BJ (cell line): ENCODE results near the gene ZNF688. TPM values are rescaled to one million over a fixed set of nuclear protein-coding genes. Genes with fewer than 3 reads are reported as not detected.

Source experiments
- CTCF ChIA-PET: fragments of 350-600 bp; formaldehyde crosslinking; extraction: SDS; loops from one replicate; lab custom pipeline; 2021; ENCODE audit warnings: antibody characterized with exemption, inconsistent platforms; lab: Yijun Ruan, JAX
- POLR2A ChIA-PET: fragments of 300-600 bp; sonication (Branson Sonifier 250); formaldehyde crosslinking; extraction: SDS; loops from one replicate; lab custom pipeline; 2021; ENCODE audit warnings: antibody characterized with exemption; lab: Charles Lee
- DNase-seq: peaks from one replicate; pipeline ENCODE4 v3.0.0-alpha.2; 2011; ENCODE audit warnings: low read depth
- H3K27me3 ChIP-seq: 2 replicates; pipeline ENCODE4 v1.6.0; 2011; ENCODE audit warnings: low read length; ENCODE audit not compliant: control insufficient read depth, insufficient read depth
- H3K36me3 ChIP-seq: 2 replicates; pipeline ENCODE4 v1.5.1; 2011; ENCODE audit warnings: low read length; ENCODE audit not compliant: control insufficient read depth, insufficient read depth
- H3K4me3 ChIP-seq: 2 replicates; pipeline ENCODE4 v1.5.1; 2011; ENCODE audit warnings: low read depth, mild to moderate bottlenecking, control low read depth, low read length
- polyA plus RNA-seq: library from polyadenylated mRNA; depleted of rRNA; stranded (reverse); fragments of >200 nt; gene quantifications from 2 replicates; pipeline ENCODE4 v1.2.3, GENCODE V29; 2011
- TF ChIP-seq, protein P1 (sequence below): IDR thresholded peaks from 2 replicates; pipeline ENCODE4 v1.5.1; 2011; ENCODE audit warnings: low read depth, mild to moderate bottlenecking, control low read depth, inconsistent platforms, low read length, moderate library complexity; ENCODE audit not compliant: insufficient read depth

ZNF688 gene
- polyA plus RNA-seq, 1 experiment = 6.3 TPM

- TF ChIP-seq, protein P1, sequence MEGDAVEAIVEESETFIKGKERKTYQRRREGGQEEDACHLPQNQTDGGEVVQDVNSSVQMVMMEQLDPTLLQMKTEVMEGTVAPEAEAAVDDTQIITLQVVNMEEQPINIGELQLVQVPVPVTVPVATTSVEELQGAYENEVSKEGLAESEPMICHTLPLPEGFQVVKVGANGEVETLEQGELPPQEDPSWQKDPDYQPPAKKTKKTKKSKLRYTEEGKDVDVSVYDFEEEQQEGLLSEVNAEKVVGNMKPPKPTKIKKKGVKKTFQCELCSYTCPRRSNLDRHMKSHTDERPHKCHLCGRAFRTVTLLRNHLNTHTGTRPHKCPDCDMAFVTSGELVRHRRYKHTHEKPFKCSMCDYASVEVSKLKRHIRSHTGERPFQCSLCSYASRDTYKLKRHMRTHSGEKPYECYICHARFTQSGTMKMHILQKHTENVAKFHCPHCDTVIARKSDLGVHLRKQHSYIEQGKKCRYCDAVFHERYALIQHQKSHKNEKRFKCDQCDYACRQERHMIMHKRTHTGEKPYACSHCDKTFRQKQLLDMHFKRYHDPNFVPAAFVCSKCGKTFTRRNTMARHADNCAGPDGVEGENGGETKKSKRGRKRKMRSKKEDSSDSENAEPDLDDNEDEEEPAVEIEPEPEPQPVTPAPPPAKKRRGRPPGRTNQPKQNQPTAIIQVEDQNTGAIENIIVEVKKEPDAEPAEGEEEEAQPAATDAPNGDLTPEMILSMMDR = no peak
- DNase-seq = no peak
- no peaks in the 10 kb centered on the region for H3K27me3 ChIP-seq
- ChIA-PET CTCF (no interaction called here), POLR2A (no interaction called here)
- no peak overlapping the region for H3K4me3 ChIP-seq
- peaks cover 15% of the 10 kb centered on the region for H3K36me3 ChIP-seq
These were observed 18.6 kb downstream of the ZNF688 start for GRCh38 chr16:30552956-30553355.

DNA sequence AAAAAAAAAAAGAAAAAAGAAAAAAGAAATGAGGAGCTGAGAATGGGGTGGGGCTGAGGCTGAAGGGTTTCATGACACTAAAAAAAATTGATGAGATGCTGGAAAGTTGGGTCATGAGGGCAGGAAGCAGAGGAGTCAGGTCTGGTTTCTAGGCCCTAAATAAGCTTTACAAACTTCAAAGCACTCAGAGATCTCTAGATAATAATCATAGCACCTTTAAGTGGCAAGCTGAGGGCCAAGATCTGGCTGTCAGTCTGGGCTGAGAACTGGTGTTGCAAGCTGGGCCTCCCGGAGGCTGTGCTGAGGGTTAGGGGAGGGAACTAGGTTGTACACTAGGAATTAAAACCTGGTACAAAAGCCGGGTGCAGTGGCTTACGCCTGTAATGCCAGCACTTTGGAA lies 19.7 kb downstream of the ZNF688 start:
- H3K36me3 ChIP-seq = peaks cover 15% of the 10 kb centered on the region
- ChIA-PET POLR2A (interaction anchor here (0.6 to 0.7 kb wide), 2 partner anchors 77 to 176 kb away, joined by 3 to 5 read pairs; no protein-coding TSS in a partner anchor), CTCF (interaction anchor here (0.7 kb wide), 1 partner anchor 102 kb away, joined by 3 read pairs; no protein-coding TSS in a partner anchor)
- H3K4me3 ChIP-seq = no peak overlapping the region
- DNase-seq = no peak
- TF ChIP-seq, protein P1 = no peak
- H3K27me3 ChIP-seq = no peaks in the 10 kb centered on the region

GRCh38 chr16:30548416-30549253 lies 22.9 kb downstream of the ZNF688 start:
- H3K27me3 ChIP-seq = no peaks in the 10 kb centered on the region
- POLR2A ChIA-PET = interaction anchor here (0.6 kb wide), 1 partner anchor 175 kb away, joined by 5 read pairs; no protein-coding TSS in a partner anchor
- peaks cover 4% of the 10 kb centered on the region; the same call in 1 of the 2 replicates for H3K36me3 ChIP-seq
- DNase-seq = no peak
- CTCF ChIA-PET = no interaction called here
- TF ChIP-seq, protein P1 = no peak
- no peak overlapping the region for H3K4me3 ChIP-seq

GRCh38 chr16:30546115-30546514 lies 25.4 kb downstream of the ZNF688 start:
- DNase-seq = no peak
- Histone ChIP-seq H3K4me3 (no peak overlapping the region), H3K36me3 (no peaks in the 10 kb centered on the region), H3K27me3 (no peaks in the 10 kb centered on the region)
- TF ChIP-seq, protein P1 = no peak
- CTCF ChIA-PET = interaction anchor here (1.0 to 1.4 kb wide), 2 partner anchors 10 to 11 kb away, joined by 3 to 5 read pairs; partner anchors contain the start of gene ZNF747
- POLR2A ChIA-PET = no interaction called here

DNA sequence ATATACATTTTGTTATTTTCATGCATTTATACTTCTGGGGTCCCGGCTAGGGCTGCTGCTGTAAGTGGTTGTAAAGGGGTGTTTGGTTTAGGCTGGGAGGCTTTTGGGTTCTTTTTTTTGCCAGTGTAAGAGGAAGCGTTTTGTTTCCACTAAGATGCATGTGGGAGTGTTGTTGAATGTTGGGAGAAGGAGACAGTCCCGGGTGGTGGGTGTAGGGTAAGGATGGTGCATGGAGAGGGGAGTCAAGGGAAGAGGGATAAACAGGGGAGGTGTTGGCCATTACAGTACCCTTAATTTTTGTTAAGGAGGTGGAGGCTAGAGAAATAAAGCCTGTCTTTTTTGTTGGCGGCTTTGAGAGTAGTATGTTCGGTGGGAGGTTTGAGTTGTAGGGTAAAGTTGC lies 28.4 kb downstream of the ZNF688 start:
- ChIA-PET POLR2A (no interaction called here), CTCF (interaction anchor here (0.6 to 1.2 kb wide), 3 partner anchors 9 to 114 kb away, joined by 3 to 4 read pairs (median 3); no protein-coding TSS in a partner anchor)
- H3K36me3 ChIP-seq = peaks cover 2% of the 10 kb centered on the region; the same call in 1 of the 2 replicates
- TF ChIP-seq, protein P1 = no peak
- no peaks in the 10 kb centered on the region for H3K27me3 ChIP-seq
- DNase-seq = no peak
- H3K4me3 ChIP-seq = no peak overlapping the region
